Ascending aorta (tissue), 2 donors: ENCODE results near the gene KRTAP22-1. TPM values are rescaled to one million over a fixed set of nuclear protein-coding genes. Genes with fewer than 3 reads are reported as not detected.

Experiments
- DNase-seq, 2 donors: peaks; one replicate each; pipeline ENCODE4 v3.0.0-alpha.2; 2019; ENCODE audit warnings: low spot score in 2 of 2
- H3K27ac ChIP-seq, 2 donors: fragments of 200-600 bp; sonication (generic); one replicate each; pipeline ENCODE4 v1.5.1; 2016 to 2017; ENCODE audit warnings: mild to moderate bottlenecking in 1 of 2
- H3K27me3 ChIP-seq: fragments of 200-600 bp; sonication (generic); one replicate; pipeline ENCODE4 v1.5.1; 2017
- H3K36me3 ChIP-seq, 2 donors: fragments of 200-600 bp; sonication (generic); one replicate each; pipeline ENCODE4 v1.5.1; 2016
- H3K4me1 ChIP-seq, 2 donors: fragments of 200-600 bp; sonication (generic); one replicate each; pipeline ENCODE4 v1.5.1; 2016 to 2017; ENCODE audit warnings: mild to moderate bottlenecking in 1 of 2
- H3K4me3 ChIP-seq, 2 donors: fragments of 200-600 bp; sonication (generic); one replicate each; pipeline ENCODE4 v1.5.1; 2016 to 2017; ENCODE audit warnings: mild to moderate bottlenecking in 1 of 2
- H3K9me3 ChIP-seq, 2 donors: fragments of 200-600 bp; sonication (generic); one replicate each; pipeline ENCODE4 v1.5.1; 2016
- intact Hi-C: fragments of 100-400 bp; cut with DNase I; formaldehyde crosslinking; loops from one replicate; pipeline ENCODE4 v1.15.1; 2023
- total RNA-seq: library from RNA; depleted of rRNA; stranded (reverse); fragments of >200 nt; gene quantifications from one replicate; pipeline ENCODE4 v1.1.0, GENCODE V29; 2016
- TF ChIP-seq, protein P1 (sequence below), 3 experiments: fragments of 200-600 bp in 2 of 3; fragments of 450-650 bp in 1 of 3; sonication (generic) in 2 of 3; IDR thresholded peaks; one replicate each; pipeline ENCODE4 v1.5.1; 2016 to 2019; ENCODE audit warnings: antibody characterized with exemption in 3 of 3, mild to moderate bottlenecking in 1 of 3, moderate library complexity in 1 of 3

The KRTAP22-1 gene
- total RNA-seq, 1 donor from 2014 or later = not detected

DNA sequence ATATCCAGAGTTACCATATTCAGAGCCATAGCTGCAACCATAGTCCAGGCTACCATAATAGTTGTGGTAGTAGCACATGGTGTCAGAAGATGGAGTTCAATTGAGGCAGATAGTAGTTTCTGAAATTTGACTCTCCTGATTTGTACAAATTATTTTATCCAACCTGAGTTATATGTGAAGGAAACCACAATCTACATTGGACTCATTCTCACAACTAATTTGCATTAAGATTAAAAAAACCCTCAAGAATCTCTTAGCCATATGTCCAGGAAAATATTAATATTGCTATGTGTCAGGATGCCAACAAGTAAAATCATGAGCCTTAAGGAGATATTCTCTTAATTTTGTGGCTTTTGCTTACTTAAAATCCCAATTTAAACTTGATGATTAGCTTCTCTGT is 10.6 kb upstream of the KRTAP22-1 start, which contains the start of gene KRTAP22-2:
Gene KRTAP22-2 (minus strand): TSS at position 101 of the 400 bp plus-strand sequence.
- DNase-seq = no peak
- H3K36me3 ChIP-seq = no peaks in the 10 kb centered on the region
- no peaks in the 10 kb centered on the region for H3K4me1 ChIP-seq
- intact Hi-C loops = no loop called here
- TF ChIP-seq, protein P1, sequence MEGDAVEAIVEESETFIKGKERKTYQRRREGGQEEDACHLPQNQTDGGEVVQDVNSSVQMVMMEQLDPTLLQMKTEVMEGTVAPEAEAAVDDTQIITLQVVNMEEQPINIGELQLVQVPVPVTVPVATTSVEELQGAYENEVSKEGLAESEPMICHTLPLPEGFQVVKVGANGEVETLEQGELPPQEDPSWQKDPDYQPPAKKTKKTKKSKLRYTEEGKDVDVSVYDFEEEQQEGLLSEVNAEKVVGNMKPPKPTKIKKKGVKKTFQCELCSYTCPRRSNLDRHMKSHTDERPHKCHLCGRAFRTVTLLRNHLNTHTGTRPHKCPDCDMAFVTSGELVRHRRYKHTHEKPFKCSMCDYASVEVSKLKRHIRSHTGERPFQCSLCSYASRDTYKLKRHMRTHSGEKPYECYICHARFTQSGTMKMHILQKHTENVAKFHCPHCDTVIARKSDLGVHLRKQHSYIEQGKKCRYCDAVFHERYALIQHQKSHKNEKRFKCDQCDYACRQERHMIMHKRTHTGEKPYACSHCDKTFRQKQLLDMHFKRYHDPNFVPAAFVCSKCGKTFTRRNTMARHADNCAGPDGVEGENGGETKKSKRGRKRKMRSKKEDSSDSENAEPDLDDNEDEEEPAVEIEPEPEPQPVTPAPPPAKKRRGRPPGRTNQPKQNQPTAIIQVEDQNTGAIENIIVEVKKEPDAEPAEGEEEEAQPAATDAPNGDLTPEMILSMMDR (IDR thresholded peaks at IDR 0.05) = no peak
- H3K4me3 ChIP-seq = no peak within 1 kb of the TSS
- no peaks in the 10 kb centered on the region for H3K27me3 ChIP-seq
- H3K9me3 ChIP-seq = no peaks in the 10 kb centered on the region
- H3K27ac ChIP-seq = no peak within 1 kb of the TSS

DNA sequence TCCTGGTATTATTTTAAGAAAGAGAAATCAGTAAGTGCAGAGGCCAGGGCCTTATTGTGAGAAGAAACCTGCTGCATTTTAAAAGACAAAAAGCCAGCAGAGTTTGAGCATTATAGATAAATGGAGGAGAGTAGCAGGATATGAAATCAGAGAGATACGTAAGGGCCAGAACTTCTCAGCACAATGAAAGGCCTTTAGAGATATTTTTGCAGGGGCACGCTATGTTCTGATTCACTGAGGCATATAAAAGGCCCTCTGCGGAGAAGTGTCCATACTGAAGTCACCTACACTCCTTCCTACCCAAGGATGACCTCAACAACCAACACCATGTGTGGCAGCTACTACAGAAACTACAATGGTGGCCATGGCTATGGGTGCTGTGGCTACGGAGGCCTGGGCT is 8.7 kb upstream of the KRTAP22-1 start, which contains the start of gene KRTAP6-3:
Gene KRTAP6-3 (plus strand): TSS at position 301 of the 400 bp plus-strand sequence. CDS start 6 bp downstream, at position 307.
- DNase-seq = no peak
- H3K9me3 ChIP-seq = no peaks in the 10 kb centered on the region
- H3K27ac ChIP-seq = no peak within 1 kb of the TSS
- no peaks in the 10 kb centered on the region for H3K4me1 ChIP-seq
- H3K4me3 ChIP-seq = no peak within 1 kb of the TSS
- intact Hi-C loops = no loop called here
- no peaks in the 10 kb centered on the region for H3K27me3 ChIP-seq
- no peaks in the 10 kb centered on the region for H3K36me3 ChIP-seq
- TF ChIP-seq, protein P1 (IDR thresholded peaks at IDR 0.05) = no peak

DNA sequence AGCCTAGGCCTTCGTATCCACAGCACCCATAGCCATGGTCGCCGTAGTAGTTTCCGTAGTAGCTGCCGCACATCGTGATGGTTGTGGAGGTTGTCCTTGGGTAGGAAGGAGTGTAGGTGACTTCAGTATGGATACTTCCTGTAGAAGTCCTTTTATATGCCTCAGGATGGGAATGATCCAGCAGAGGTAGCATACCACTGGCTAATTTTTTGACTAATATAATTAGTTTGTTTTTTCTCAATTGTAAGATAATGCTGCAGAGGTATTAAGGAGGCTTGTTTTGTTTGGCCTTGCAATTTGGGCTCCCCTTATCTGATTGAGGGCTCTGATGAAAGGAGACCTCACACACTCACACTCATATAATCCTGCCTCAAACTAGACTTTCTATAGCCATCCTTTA is 2.1 kb upstream of the KRTAP22-1 start, which contains the start of gene KRTAP6-2:
Gene KRTAP6-2 (minus strand): TSS at position 101 of the 400 bp plus-strand sequence. CDS start 28 bp downstream, at position 73.
- Histone ChIP-seq H3K4me1 (no peaks in the 10 kb centered on the region), H3K9me3 (no peaks in the 10 kb centered on the region), H3K4me3 (no peak within 1 kb of the TSS), H3K27ac (no peak within 1 kb of the TSS), H3K36me3 (no peaks in the 10 kb centered on the region), H3K27me3 (no peaks in the 10 kb centered on the region)
- TF ChIP-seq, protein P1 (IDR thresholded peaks at IDR 0.05) = no peak
- intact Hi-C loops = no loop called here
- no peak for DNase-seq

DNA sequence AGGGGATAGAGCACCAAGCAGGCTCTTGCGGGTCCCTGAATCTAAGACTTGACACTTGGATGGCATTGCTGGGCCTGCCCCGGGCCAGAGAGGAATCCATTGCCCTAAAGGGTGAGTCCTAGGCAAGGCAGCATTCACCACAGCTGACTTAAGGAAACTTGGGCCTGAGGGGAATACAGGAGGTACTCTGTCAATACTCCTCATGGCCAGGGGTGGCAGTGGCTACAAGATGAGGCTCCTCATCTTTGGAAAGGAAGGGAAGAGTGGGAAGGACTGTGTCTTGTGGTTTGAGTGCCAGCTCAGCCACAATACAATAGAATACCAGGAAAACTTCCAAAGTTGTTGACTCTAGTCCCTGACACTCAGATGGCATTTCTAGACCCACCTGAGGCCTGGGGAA is 5.1 kb downstream of the KRTAP22-1 start:
- Histone ChIP-seq H3K4me1 (no peaks in the 10 kb centered on the region), H3K9me3 (no peaks in the 10 kb centered on the region), H3K36me3 (no peaks in the 10 kb centered on the region), H3K4me3 (no peak overlapping the region), H3K27ac (no peak overlapping the region), H3K27me3 (no peaks in the 10 kb centered on the region)
- no peak for DNase-seq
- intact Hi-C loops = no loop called here
- TF ChIP-seq, protein P1 (IDR thresholded peaks at IDR 0.05) = no peak

DNA sequence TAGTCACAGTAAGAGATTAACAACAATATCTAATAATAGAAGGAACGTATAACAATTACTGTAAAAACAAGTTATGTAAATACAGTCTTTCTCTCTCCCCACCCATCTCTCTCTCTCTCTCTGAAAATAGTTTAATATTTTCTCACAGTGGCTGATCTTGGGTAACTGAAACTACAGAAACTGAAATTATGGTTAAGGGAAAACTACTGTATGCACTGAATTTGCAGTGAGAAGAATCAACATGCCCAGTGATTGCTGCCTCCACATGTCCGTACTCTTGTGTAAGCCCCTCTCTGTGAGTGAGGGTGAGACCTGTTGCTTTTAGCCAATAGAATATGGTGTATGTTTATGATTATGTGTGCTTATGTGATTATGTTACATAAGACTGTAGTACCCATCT is 11.2 kb downstream of the KRTAP22-1 start:
- Histone ChIP-seq H3K27ac (no peak overlapping the region), H3K4me3 (no peak overlapping the region), H3K9me3 (no peaks in the 10 kb centered on the region), H3K27me3 (no peaks in the 10 kb centered on the region), H3K4me1 (no peaks in the 10 kb centered on the region), H3K36me3 (no peaks in the 10 kb centered on the region)
- intact Hi-C loops = no loop called here
- TF ChIP-seq, protein P1 (IDR thresholded peaks at IDR 0.05) = no peak
- no peak for DNase-seq

DNA sequence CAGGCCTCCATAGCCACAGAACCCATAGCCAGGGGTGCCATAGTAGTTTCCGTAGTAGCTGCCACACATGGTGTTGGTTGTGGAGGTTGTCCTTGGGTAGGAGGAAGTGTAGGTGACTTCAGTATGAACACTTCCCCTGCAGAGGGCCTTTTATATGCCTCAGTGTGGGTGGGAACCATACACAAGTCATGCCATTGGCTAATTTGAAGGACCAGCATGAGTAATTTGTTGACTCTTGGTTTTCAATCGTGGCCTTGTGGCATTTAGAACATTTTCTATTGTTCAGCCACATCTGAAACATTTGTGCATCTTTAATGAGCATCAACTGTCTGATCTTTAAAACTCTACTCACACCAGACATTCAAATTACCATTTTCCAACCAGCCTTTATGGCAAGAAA is 12.9 kb downstream of the KRTAP22-1 start, which contains the start of gene KRTAP6-1:
Gene KRTAP6-1 (minus strand): TSS at position 95 of the 400 bp plus-strand sequence. CDS start 26 bp downstream, at position 69.
- no peak within 1 kb of the TSS for H3K27ac ChIP-seq
- intact Hi-C loops = no loop called here
- H3K4me1 ChIP-seq = no peaks in the 10 kb centered on the region

More for the DNA sequence above, 12.9 kb downstream of the KRTAP22-1 start, which contains the start of gene KRTAP6-1:
- Histone ChIP-seq H3K36me3 (no peaks in the 10 kb centered on the region), H3K27me3 (no peaks in the 10 kb centered on the region), H3K4me3 (no peak within 1 kb of the TSS), H3K9me3 (no peaks in the 10 kb centered on the region)
- TF ChIP-seq, protein P1 (IDR thresholded peaks at IDR 0.05) = no peak
- DNase-seq = no peak
